Activated T-helper 1 cell treated with anti-CD3 and anti-CD28 coated beads, Interleukin-2, amount 50 U/mL, for 16 hours (primary cell): ENCODE measurements around the gene TRMT6.

ENCODE experiments used
- DNase-seq, 2 donors: peaks; one replicate each; pipeline ENCODE4 v3.0.0-alpha.2; 2020; ENCODE audit warnings: low read depth in 1 of 2, low spot score in 1 of 2

The TRMT6 gene

GRCh38 chr20:5967469-5967868 is 17.1 kb upstream of the TRMT6 start:
- no peak for DNase-seq

DNA sequence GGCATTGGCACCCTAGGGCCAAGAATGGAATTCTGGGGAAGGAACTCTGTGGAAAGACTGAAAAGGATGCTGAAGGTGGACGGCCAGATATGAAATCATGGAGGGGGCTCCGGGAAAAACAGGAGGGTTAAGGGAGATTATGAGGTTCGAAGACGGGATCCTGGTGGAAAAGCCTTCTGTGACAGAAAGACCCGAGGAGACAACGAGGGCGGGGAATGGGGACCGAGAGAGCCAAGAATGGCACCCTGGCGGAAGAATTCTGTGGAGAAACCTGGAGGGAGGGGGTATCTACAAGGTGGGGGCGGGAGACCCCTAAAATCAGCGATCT is 426 bp downstream of the TRMT6 start:
- no peak for DNase-seq

- no peak for DNase-seq
Observed at GRCh38 chr20:5947276-5947675, 3.1 kb downstream of the TRMT6 start.

- DNase-seq, result no peak
Observed at GRCh38 chr20:5945963-5946362, 4.4 kb downstream of the TRMT6 start.

- no peak for DNase-seq
Observed at GRCh38 chr20:5938456-5939029, 11.8 kb downstream of the TRMT6 start.

DNA sequence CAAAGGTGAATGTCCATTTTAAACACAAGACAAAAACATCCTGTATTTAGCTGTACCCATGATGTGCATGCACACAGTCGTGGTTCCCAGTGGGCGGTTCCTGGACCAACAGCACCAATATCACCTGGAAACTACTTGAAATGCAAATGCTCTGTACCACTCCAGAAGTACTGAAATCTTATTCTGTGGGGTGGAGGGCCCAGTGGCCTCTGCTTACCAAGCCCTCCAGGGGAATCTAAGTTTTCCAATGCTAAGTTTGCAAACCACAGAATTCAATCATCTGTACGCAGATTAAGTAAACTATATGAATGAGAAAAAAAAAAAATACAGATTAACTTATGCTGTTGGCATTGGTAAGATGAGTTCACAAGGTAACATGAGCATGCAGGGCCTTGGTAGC is 14.1 kb downstream of the TRMT6 start:
- DNase-seq, result no peak

DNA sequence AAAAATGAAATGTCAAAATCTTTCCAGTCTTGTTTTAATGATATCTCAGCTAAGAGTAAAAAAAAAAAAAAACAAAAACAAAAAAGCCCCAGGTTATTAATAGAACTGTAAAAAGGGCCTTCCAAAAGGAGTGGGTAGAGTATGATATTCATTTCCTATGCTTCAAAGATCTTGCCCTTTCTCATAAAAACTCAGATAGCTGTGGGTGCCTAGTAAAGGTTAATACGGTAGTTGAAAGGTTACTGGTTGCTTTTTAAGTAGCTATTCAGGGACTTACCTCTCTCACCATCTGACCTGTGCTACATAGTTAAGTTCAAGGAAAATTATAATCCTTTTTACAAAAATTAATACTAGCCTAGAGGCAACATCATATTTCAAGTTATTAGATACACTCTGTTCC is 14.9 kb downstream of the TRMT6 start:
- DNase-seq, result no peak

GRCh38 chr20:5933802-5934436 is 16.4 kb downstream of the TRMT6 start:
- no peak for DNase-seq

GRCh38 chr20:5932796-5933195 is 17.5 kb downstream of the TRMT6 start:
- no peak for DNase-seq

- no peak for DNase-seq
Observed at GRCh38 chr20:5931411-5931810, 18.9 kb downstream of the TRMT6 start.

DNA sequence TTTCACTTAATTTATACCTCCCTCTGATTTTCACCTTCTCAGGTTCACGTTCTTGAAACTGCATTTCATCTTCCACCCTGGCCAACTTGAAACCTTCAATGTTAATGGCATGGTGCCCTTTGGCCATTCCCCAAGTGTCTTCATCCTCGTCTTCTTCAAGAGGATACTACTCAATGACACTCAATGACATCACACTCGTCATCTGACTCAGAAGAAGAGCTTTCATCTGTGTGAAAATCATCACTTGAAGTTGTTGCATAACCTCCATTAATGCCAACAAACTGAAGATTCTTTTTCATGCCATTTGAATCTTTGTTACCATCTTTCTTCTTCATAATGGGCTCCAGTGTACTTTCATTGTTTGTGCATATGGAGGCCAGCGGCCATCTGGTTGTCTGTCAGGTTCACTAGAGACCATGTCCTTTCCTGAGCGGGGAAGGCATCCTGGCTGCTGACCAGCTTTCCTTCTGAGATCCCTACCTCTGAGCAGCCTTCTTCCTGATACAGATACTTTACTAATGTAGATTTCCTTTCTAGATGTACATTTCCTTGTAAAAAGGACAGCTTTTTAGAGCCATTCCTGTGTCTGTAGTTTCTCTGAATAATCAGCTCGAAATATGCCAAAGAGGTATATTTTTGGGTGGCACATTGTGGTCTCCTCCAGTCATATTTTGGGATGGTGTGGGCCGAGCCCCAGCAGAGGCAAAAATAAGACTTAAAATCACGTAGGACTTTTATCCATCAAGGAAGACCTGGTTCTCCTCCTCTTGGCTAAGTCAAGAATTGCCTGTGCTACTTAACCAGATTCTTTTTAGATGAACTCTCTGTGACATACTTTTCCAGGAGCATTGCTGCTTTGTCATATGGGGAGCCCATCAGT is 21.3 kb downstream of the TRMT6 start:
- no peak for DNase-seq

DNA sequence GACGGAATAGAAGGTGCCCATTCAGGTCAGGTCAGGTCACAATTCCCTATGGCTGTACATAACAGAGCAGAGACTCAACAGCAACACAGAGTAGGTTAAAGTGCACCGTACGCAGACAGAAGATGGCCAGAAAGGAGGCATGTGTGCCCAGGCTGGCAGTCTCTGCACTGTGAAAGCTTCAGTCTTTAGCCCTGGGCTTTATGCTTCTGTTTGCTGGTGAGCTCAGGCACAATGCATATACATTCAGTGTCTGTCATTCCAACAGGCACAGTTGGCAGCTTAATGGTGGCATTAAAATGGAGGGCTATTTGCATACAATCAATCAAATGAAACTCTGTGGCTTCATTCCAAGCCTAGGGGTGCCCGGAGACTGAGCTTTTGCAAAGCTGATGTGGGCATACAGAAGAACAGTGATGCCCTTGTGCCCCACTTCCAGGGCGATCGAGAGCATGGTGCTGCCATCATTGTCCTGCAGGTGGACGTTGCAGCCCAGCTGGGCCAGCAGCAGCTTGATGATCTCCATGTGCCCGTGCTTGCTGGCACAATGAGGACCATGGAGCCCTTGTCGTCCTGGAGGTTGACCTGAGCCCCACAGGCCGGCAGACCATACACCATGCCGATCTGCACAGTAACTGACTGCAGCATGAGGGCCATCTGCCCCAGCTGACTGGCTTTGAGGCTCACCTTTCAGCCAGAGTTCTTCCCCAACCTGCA is 22.4 kb downstream of the TRMT6 start:
- no peak for DNase-seq

DNA sequence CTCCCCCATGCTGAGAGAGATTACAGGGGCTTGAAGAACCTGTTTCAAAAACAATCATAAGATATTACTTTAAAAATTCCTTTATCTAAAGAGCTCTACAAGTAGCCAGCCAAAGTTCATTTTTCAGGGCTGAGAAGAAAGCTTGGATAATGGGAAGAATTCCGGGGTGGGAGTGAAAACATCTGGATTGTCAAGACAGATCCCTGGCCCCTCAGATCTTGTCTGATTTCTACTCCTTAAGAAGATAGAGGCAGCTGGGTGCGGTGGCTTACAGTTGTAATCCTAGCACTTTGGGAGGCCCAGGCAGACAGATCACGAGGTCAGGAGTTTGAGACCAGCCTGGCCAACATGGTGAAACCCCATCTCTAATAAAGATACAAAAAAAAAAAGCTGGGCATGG is 24.8 kb downstream of the TRMT6 start:
- DNase-seq, result no peak

- no peak for DNase-seq
Observed at GRCh38 chr20:5923493-5923892, 26.8 kb downstream of the TRMT6 start.

GRCh38 chr20:5920581-5920980 is 29.8 kb downstream of the TRMT6 start:
- DNase-seq, result no peak

DNA sequence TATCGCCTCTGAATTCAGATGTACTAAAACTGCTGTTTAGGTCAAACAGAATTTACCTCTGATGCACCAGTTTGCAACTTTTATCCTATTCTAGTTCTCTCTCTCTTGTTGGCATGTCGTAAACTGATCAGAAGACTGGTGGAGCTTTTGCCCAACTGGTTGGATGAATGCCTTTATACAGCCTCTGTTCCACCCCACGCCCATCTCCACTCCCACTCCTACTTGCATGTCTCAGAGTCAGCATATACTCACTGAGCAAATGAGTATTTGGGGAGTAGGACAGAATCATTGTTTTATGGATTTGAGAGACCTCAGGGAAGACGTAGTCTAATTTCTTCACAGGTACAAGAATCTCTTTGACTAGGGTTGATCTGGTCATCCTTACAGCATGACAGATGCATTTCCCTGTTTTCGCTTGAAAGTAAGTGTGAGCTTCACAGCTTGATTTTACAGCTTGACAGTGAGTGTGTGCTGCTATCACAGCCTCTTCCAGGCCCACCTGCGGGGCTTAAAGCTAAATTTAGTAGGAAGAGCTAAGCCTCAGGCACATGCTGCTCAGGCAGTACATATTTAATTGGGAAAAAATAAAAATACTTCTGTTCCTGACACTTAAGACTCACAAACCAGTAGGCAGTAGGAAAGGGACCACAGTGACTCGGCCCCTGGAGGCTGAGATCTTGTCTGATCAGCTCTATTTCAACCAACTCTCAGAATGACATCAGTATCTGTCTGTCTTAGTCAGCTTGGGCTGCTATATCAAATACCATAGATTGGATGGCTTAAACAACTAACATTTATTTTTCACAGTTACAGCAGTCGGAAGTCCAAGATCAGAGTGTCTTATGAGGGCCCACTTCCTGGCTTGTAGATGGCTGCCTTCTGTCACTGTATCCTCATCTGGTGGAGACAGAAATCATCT is 30.4 kb downstream of the TRMT6 start:
- DNase-seq, result no peak

GRCh38 chr20:5918856-5919625 is 31.3 kb downstream of the TRMT6 start:
- DNase-seq, result no peak

DNA sequence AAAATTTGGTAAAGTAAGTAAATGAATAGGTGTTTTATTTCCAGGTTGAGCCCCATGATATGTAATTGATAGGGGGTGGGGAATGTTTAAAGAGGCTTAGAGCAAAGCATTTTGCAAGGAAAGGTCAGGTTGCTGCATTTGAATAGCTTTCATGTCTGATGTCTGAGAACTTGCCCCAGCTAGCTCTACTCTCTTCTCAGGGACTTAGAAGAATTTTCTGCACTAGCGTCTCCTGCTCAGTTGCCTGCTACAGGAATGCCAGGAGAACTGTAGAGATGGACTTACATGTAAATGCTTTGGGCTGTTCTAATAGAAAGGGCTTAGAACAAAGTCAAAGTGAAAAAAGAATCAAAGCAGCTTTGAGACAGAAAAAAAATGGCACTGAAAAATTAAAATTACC is 35.5 kb downstream of the TRMT6 start:
- no peak for DNase-seq

DNA sequence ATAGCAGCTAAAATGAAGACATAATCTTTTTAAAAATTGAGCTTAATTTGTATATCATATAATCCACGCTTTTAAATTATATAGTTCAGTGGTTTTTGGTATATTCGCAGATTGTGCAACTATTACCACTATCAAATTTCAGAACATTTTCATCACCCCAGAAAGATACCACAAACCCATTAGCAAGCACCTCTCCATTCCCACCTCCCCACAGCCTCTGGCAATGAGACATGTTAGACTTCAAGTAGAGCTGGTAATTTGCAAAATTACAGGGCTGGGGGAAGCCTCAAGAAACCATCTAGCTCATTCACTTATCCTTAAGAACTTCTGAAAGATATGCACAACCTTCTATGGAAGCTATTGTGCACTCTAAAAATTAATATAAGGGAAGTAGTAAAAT is 37.2 kb downstream of the TRMT6 start:
- DNase-seq, result no peak

GRCh38 chr20:5910186-5910585 is 40.1 kb downstream of the TRMT6 start:
- no peak for DNase-seq
